Measurements from ENCODE around the gene NUP35. TPM values are rescaled to one million over a fixed set of nuclear protein-coding genes. Genes with fewer than 3 reads are reported as not detected.

NUP35 gene
- total and polyA plus RNA-seq, 2 of the 4 experiments (the other 2 are of a cell fraction) = 10.9 to 23.3 TPM

DNA sequence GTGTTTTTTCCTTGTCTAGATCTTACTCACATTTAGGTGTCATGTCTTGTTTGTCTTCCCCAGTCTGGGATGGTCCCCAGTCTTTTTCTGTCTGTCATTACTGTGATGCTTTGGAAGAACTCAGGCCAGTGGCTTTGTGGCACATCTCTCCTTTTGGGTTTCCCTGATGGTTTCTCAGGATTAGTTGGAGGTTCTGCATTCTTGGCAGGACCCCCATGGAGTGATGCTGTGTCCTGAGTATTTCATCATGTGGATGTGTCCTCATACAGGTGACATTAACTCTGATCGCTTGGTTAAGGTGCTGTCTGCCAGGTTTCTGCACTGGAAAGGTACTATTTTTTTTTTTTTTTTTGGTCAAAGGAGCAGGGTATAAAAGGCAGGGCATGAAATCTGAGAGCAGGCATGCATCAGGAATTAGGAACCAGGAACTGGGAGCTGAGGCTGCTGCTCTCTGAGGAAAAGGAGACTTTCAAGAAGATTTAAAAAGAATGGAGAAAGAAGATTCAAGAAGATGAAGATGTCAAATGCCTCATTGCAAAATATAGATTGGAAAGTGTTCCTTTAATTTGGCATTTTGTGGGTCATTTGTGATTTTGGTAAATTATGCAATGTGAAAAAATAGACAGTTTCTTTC is 85.3 kb downstream of the NUP35 start:
- H3K4me2 ChIP-seq (ENCODE audit: low read depth, low read length) = no peak overlapping the region
- H3K9me3 ChIP-seq (ENCODE audit: control insufficient read depth, insufficient read depth, low read length) = no peaks in the 10 kb centered on the region
- H3K27ac ChIP-seq (ENCODE audit: insufficient read depth, low read length) = no peak overlapping the region
- H3K4me3 ChIP-seq (ENCODE audit: insufficient read depth, low read depth, low read length) = no peak overlapping the region
- H4K91ac ChIP-seq (ENCODE audit: insufficient read depth, low read depth, low read length) = no peak overlapping the region
- no peak overlapping the region for H2AK9ac ChIP-seq (replicated peaks; ENCODE audit: low read depth, low read length, poor library complexity)
- H3K9ac ChIP-seq (ENCODE audit: low read depth, low read length) = no peak overlapping the region
- H3K56ac ChIP-seq (ENCODE audit: extremely low read depth, insufficient read depth, low read length) = no peak overlapping the region
- POLR2A ChIA-PET (ENCODE audit: unreplicated experiment) = no interaction called here
- no CpG with 5 or more reads among the region's 1 CpG for WGBS, 2 experiments (ENCODE audit: extremely low coverage in 2 of 2, insufficient read length in 1 of 2)
- dilution Hi-C loops (cut with HindIII; ENCODE audit: low sequenced_read_pairs, unreplicated experiment) (no loop called here), in situ Hi-C loops (cut with MboI; ENCODE audit: low sequenced_read_pairs) (no loop called here), intact Hi-C loops (cut with micrococcal nuclease) (no loop called here)
- no peak overlapping the region for H3K18ac ChIP-seq (ENCODE audit: low read depth, low read length)
- H2BK20ac ChIP-seq (ENCODE audit: low read depth, low read length) = no peak overlapping the region
- TF ChIP-seq MAFK (IDR thresholded peaks at IDR 0.05; ENCODE audit: low read depth, low read length) = no peak
- TF ChIP-seq MXI1 (IDR thresholded peaks at IDR 0.05; ENCODE audit: borderline replicate concordance, low read depth, low read length) = no peak
- TF ChIP-seq RCOR1 (IDR thresholded peaks at IDR 0.05; ENCODE audit: insufficient replicate concordance, low read length) = no peak
- TF ChIP-seq CEBPB (IDR thresholded peaks at IDR 0.05; ENCODE audit: low read depth, low read length) = no peak
- TF ChIP-seq CHD1 (IDR thresholded peaks at IDR 0.05; ENCODE audit: low read depth, low read length) = no peak
- TF ChIP-seq NFE2L2 (IDR thresholded peaks at IDR 0.05; ENCODE audit: low read depth, low read length) = no peak
- no peak for TF ChIP-seq BHLHE40 (IDR thresholded peaks at IDR 0.05; ENCODE audit: low read depth, low read length)
- no peak overlapping the region for H4K5ac ChIP-seq (ENCODE audit: low read depth, low read length)
- DNase-seq (no peak), ATAC-seq (ENCODE audit: low read depth) (no peak)
- BruUV-seq (replicated peaks) = no TSS peak
- H2BK5ac ChIP-seq (ENCODE audit: low read depth, low read length, poor library complexity, severe bottlenecking) = no peak overlapping the region
- 0 out of 2 replicates have a peak, but pooled peaks cover 3% of the 10 kb centered on the region for H3K9me1 ChIP-seq (ENCODE audit: insufficient read depth, low read length)
- H2AFZ ChIP-seq (replicated peaks; ENCODE audit: low read length, poor library complexity) = no peak overlapping the region
- peaks cover 2% of the 10 kb centered on the region; the same call in 1 of the 2 replicates for H3K4me1 ChIP-seq (ENCODE audit: control insufficient read depth, insufficient read depth, low read length)
- no peaks in the 10 kb centered on the region for H4K20me1 ChIP-seq (ENCODE audit: insufficient read depth, low read length)
- no peak overlapping the region for H2BK120ac ChIP-seq (ENCODE audit: low read depth, low read length)
- no peaks in the 10 kb centered on the region for H3K27me3 ChIP-seq (ENCODE audit: control insufficient read depth, insufficient read depth, low read length)
- no peak overlapping the region for H3K23ac ChIP-seq (ENCODE audit: low read depth, low read length)
- no peaks in the 10 kb centered on the region for H3K36me3 ChIP-seq (ENCODE audit: control insufficient read depth, insufficient read depth, low read length)
- CTCF ChIA-PET = no interaction called here
- H4K8ac ChIP-seq (ENCODE audit: low read depth in 2 of 2, low read length in 2 of 2) = no peak overlapping the region
- H2BK15ac ChIP-seq (ENCODE audit: low read depth, low read length) = no peak overlapping the region
- H3K14ac ChIP-seq (replicated peaks; ENCODE audit: low read depth, low read length) = no peak overlapping the region
- no peak overlapping the region for H2AK5ac ChIP-seq (ENCODE audit: low read depth, low read length)
- H3K79me1 ChIP-seq (ENCODE audit: low read depth in 1 of 2, low read length in 2 of 2) = no peaks in the 10 kb centered on the region
- no peak overlapping the region for H3K4ac ChIP-seq (ENCODE audit: low read depth, low read length)

Other genes starting within 250 kb of the NUP35 start
- 160 and 188 TPM in 2 replicates for gene NCKAP1, start 86.0 kb upstream of the NUP35 start, total RNA-seq (2012; rRNA removed)
- gene NCKAP1, start 86.0 kb upstream of the NUP35 start, polyA plus RNA-seq (2012; rRNA removed) = 63.5 and 91.1 TPM in 2 replicates
- gene DUSP19, start 45.7 kb upstream of the NUP35 start, total RNA-seq (2012; rRNA removed) = 1.4 and 2.5 TPM in 2 replicates
- gene DUSP19, start 45.7 kb upstream of the NUP35 start, polyA plus RNA-seq (2012; rRNA removed) = 0.46 and 0.86 TPM in 2 replicates